Caki2 (cell line): Measurements from ENCODE around the gene PPP1R13B. TPM values are rescaled to one million over a fixed set of nuclear protein-coding genes. Genes with fewer than 3 reads are reported as not detected.

Experiments used
- DNase-seq: peaks from one replicate; pipeline ENCODE4 v3.0.0-alpha.2; 2015; ENCODE audit warnings: low read depth
- in situ Hi-C: cut with HindIII; loops from 2 replicates; pipeline ENCODE4 v1.10.0; 2016; ENCODE audit warnings: low sequenced_read_pairs, low pct_unique_long_range_greater_than_20kb, mixed read lengths
- total RNA-seq: library from RNA; depleted of rRNA; stranded (reverse); fragments of >200 nt; shearing (Covaris generic); gene quantifications from 2 replicates; pipeline ENCODE4 v1.2.3, GENCODE V29; 2014; ENCODE audit warnings: low replicate concordance

PPP1R13B gene
- total RNA-seq, 1 experiment from 2014 or later, result 2.5 TPM

DNA sequence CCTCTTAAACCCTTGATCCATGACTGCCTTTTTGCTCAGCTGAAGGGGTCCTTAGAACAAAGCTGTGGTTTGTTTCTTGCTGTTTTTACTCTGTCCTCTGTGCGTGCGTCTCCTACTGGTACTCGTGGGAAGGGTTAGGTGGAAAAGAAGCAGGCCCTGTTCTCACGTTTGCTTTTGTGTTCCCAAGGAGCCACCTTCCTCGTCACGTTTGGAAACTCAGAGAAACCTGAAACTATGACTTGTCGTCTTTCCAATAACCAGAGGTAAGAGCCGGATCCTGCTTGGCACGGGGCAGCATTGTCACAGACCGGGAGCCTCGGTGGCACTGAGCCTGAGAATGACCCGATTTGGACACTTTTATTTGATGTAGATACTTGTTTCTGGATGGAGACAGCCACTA lies 118.7 kb downstream of the PPP1R13B start:
- DNase-seq, result no peak
- in situ Hi-C loops, result no loop called here

- no peak for DNase-seq
- in situ Hi-C loops, result no loop called here
These were observed 119.2 kb downstream of the PPP1R13B start for GRCh38 chr14:103728141-103728540.

- in situ Hi-C loops, result no loop called here
- no peak for DNase-seq
These were observed 119.9 kb downstream of the PPP1R13B start for GRCh38 chr14:103727313-103727980.

DNA sequence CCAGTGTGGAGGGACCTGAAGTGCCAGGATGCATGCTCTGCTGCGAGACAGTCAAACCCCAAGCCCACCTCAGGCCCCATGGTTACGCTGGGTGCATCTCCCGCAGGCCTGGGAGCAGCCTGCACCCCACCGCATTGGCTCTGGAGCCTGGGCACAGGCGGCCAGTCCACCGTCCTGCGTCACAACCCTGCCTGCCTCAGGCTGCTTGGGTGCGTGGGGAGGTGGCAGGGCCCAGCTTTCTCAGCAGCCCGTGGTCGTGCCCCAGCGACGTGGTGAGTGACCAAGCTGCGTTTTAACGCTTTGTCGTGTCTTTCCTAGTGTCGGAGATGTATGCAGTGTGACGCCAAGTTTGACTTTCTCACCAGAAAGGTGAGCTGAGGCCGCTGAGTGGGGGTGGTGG lies 120.9 kb downstream of the PPP1R13B start:
- in situ Hi-C loops, result no loop called here
- DNase-seq, result no peak

- in situ Hi-C loops, result no loop called here
These were observed 121.5 kb downstream of the PPP1R13B start for GRCh38 chr14:103725739-103726395.

DNA sequence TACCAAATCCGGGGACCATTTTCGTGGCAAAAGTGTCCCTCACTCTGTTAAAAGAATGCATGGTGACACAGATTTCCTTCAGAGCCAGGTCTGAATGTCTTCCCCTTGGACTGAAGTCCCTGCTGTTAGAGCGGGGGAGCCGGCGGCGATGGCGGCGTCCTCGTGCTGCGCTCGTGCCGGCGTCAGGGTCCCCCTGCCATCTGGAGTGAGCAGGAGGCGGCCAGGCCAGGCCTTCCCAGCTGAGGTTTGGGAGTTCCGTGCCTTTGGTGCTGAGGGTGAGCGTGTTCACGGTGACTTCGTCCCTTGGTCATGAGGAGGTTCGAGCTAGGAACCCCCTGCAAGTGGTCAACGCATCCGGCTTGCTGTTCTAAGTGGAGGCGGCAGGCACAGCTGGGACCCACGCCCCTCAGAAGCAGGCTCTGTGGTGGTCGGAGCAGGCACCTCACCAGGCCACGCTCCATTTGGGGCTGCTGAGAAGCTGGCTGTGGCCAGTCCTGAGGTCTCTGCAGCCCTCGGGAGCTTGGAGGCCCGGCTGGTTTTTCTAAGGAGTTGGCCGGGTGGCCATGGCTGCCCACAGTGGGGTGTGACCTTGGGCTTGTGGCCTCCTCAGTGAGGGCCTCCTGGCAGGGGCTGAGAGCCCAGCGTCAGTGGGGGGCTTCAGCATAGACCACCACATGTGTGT lies 122.2 kb downstream of the PPP1R13B start:
- DNase-seq, result no peak
- in situ Hi-C loops, result no loop called here

More at GRCh38 chr14:103725739-103726395, 121.5 kb downstream of the PPP1R13B start:
- no peak for DNase-seq

GRCh38 chr14:103724116-103724515 lies 123.3 kb downstream of the PPP1R13B start:
- in situ Hi-C loops, result no loop called here
- no peak for DNase-seq

GRCh38 chr14:103723748-103724081 lies 123.7 kb downstream of the PPP1R13B start:
- DNase-seq, result no peak

GRCh38 chr14:103721334-103722120 lies 125.8 kb downstream of the PPP1R13B start:
- DNase-seq, result no peak
- in situ Hi-C loops, result no loop called here

More at GRCh38 chr14:103723748-103724081, 123.7 kb downstream of the PPP1R13B start:
- in situ Hi-C loops, result no loop called here

- in situ Hi-C loops, result no loop called here
- no peak for DNase-seq
These were observed 127.6 kb downstream of the PPP1R13B start for GRCh38 chr14:103719751-103720150.

- no peak for DNase-seq
- in situ Hi-C loops, result no loop called here
These were observed 128.8 kb downstream of the PPP1R13B start for GRCh38 chr14:103718572-103718971.

DNA sequence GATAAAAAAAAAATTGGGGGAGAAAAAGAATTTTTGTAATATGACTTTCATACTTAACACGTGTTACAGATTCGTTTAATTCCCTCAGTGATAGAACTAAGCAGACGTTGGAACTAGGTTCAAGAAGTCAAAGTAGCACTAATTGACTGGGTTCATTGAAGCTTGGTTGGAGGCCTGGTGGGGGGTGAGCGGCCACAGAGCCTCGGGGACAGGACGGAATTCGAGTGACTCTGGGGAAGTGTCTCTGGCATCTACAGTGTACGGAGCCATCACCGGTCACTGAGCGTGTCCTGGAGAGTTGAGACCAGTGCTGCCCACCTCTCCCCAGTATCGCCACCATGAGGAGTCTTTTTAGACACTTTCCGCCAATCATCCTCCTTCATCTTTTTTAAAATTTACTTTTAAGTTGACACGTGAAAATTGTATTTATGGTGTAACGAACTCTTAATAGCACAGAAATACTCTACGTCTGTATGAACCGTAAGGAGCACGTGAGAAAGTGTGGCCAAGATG lies 130.4 kb downstream of the PPP1R13B start:
- in situ Hi-C loops, result no loop called here

DNA sequence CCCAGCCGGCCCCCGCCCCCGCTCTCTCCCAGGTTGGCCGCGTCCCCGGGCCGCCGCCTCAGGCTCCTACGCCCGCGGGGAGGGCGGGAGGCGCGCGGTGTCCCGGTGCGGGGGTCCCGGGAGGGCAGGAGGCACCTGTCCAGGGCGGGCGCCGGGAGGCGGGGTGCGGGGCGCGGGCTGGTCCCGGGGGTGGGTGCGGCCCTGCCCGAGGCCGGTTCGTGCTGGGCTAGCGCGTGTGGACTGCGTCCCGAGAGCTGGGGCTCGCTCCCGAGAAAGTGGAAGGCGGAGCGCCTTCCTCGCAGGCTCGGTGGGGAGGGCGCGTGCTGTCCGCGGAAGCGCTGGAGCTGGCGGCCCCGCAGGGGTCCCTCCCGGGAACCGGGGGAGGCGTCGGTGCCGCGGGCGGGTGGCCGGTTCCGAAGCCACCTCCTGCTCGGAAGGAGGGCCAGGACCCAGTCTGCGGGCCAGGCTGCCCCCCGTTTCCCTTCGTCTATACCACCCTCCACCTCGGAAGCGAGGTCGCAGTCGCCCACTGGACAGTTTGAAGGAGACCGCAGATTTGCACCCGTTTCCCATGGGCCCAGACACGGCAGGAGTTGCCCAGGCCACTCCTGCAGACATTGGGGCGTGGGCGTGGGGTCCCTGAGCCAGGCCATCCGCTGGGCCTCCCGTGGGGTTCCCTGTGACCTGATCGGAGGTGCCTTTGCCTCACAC lies 131.1 kb downstream of the PPP1R13B start:
- in situ Hi-C loops, result no loop called here
- no peak for DNase-seq

More for the DNA sequence above, 130.4 kb downstream of the PPP1R13B start:
- DNase-seq, result no peak

GRCh38 chr14:103715052-103716000 lies 132.0 kb downstream of the PPP1R13B start, which contains the start of the genes XRCC3 and ZFYVE21:
Gene XRCC3, minus strand, starts transcription at chr14:103715451. Its CDS starts 4,364 bp downstream, at chr14:103711087.
Gene ZFYVE21, plus strand, starts transcription at chr14:103715810. Its CDS starts 32 bp downstream, at chr14:103715842.
- peak; percentile 99 for DNase-seq
- in situ Hi-C loops, result no loop called here

DNA sequence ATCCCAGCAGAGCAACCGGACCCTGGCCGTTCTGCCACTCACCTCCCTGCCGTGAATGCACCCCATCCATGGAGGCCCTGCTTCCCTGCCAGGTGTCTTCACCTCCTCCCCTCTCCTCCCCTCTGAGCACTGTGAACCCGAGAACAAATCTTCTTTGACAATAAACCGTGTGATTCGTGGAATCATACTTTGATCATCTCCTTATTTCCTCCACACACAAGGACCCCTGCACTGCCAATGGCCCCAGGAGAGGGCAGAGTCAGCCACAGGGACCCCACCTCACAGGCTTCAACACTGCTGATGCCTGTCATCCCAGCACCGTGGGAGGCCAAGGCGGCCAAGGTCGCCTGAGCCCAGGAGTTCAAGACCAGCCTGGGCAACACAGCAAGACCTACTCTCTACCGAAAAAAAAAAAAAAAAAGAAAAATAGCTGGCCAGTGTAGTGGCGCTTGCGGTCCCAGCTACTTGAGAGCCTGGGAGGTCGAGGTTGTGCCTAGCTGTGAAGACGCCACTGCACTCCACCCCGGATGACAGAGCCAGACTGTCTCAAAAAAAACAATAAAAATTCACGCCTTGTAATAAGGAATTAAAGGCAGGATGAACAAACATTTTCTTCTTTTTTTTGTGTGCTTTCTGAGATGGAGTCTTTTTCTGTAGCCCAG lies 133.2 kb downstream of the PPP1R13B start:
- in situ Hi-C loops, result no loop called here

GRCh38 chr14:103713304-103714062 lies 133.9 kb downstream of the PPP1R13B start:
- DNase-seq, result no peak
- in situ Hi-C loops, result no loop called here

More for the DNA sequence above, 133.2 kb downstream of the PPP1R13B start:
- DNase-seq, result no peak
